HepG2 (cell line): ENCODE data around the gene IQCC. TPM values are rescaled to one million over a fixed set of nuclear protein-coding genes. Genes with fewer than 3 reads are reported as not detected.

ENCODE experiments used
- DR1 ChIP-seq: sonication (generic); formaldehyde crosslinking; IDR thresholded peaks from 2 replicates; pipeline ENCODE4 v1.8.0; 2021; ENCODE audit warnings: mild to moderate bottlenecking, missing genetic modification reagents, inconsistent platforms
- GATAD1 ChIP-seq: IDR thresholded peaks from 2 replicates; pipeline ENCODE4 v1.6.1; 2016; ENCODE audit warnings: missing genetic modification reagents, missing compliant biosample characterization
- KIAA2018 ChIP-seq: sonication (generic); formaldehyde crosslinking; IDR thresholded peaks from 2 replicates; pipeline ENCODE4 v1.5.0; 2020; ENCODE audit warnings: mild to moderate bottlenecking, missing genetic modification reagents, borderline replicate concordance
- RAD51 ChIP-seq: fragments of 450-650 bp; IDR thresholded peaks from 2 replicates; pipeline ENCODE4 v1.6.1; 2016; ENCODE audit warnings: borderline replicate concordance
- SRY ChIP-seq: sonication (generic); formaldehyde crosslinking; IDR thresholded peaks from 2 replicates; pipeline ENCODE4 v1.8.0; 2022; ENCODE audit warnings: mild to moderate bottlenecking, missing genetic modification reagents
- ZBTB42 ChIP-seq: sonication (generic); formaldehyde crosslinking; IDR thresholded peaks from 2 replicates; pipeline ENCODE4 v1.5.0; 2020; ENCODE audit warnings: mild to moderate bottlenecking, missing genetic modification reagents
- ZBTB8A ChIP-seq: sonication (generic); formaldehyde crosslinking; IDR thresholded peaks from 2 replicates; pipeline ENCODE4 v1.4.0; 2020; ENCODE audit warnings: mild to moderate bottlenecking, low read depth, missing genetic modification reagents, borderline replicate concordance
- ZNF12 ChIP-seq: sonication (generic); formaldehyde crosslinking; IDR thresholded peaks from 2 replicates; pipeline ENCODE4 v1.5.0; 2020; ENCODE audit warnings: missing genetic modification reagents
- ZNF326 ChIP-seq: sonication (generic); formaldehyde crosslinking; IDR thresholded peaks from 2 replicates; pipeline ENCODE4 v1.4.0; 2020; ENCODE audit warnings: missing genetic modification reagents, borderline replicate concordance
- ZNF362 ChIP-seq: sonication (generic); formaldehyde crosslinking; IDR thresholded peaks from 2 replicates; pipeline ENCODE4 v1.4.0; 2020; ENCODE audit warnings: missing genetic modification reagents, mild to moderate bottlenecking, borderline replicate concordance
- ZNF569 ChIP-seq: sonication (generic); formaldehyde crosslinking; IDR thresholded peaks from 2 replicates; pipeline ENCODE4 v1.5.0; 2020; ENCODE audit warnings: mild to moderate bottlenecking, missing genetic modification reagents, moderate library complexity, borderline replicate concordance
- polyA plus RNA-seq, 8 experiments: library from polyadenylated mRNA; depleted of rRNA in 3 of 8; stranded (reverse) in 7 of 8; unstranded in 1 of 8; fragments of >200 nt; fragmentation: Illumina TruSeq in 4 of 8; extraction: Trizol in 4 of 8; gene quantifications; 2 replicates each; pipeline versions ENCODE4 v1.2.1 to v1.2.3, GENCODE V29; 2011 to 2016; ENCODE audit warnings: low read depth in 4 of 8, missing spikeins in 1 of 8, mixed read lengths in 1 of 8; ENCODE audit not compliant: insufficient read depth in 1 of 8
- total RNA-seq, 5 experiments: library from RNA; depleted of rRNA; stranded (reverse); fragments of >200 nt; fragmentation: Illumina TruSeq; extraction: Trizol; gene quantifications; 2 replicates each; pipeline ENCODE4 v1.2.3, GENCODE V29; 2016; ENCODE audit warnings: low read depth in 1 of 5
- TF ChIP-seq, protein P1 (sequence below): IDR thresholded peaks from 2 replicates; pipeline ENCODE4 v1.6.1; 2012; ENCODE audit warnings: low read depth, low read length, improper control_type of control experiment
- TF ChIP-seq, protein P2 (sequence below): sonication (generic); formaldehyde crosslinking; IDR thresholded peaks from 2 replicates; pipeline ENCODE4 v1.4.0; 2020; ENCODE audit warnings: low read depth, missing genetic modification reagents

IQCC gene
- total and polyA plus RNA-seq, 2 of the 13 experiments (the other 11 are each of a cell fraction or from before 2014, with no cell fraction given): 1.7 to 3.0 TPM

GRCh38 chr1:32205401-32206370 is at the start of gene IQCC (continued):
- TF ChIP-seq ZBTB8A (CRISPR knock-in tag): no peak
- TF ChIP-seq ZBTB42: no peak
- no peak for TF ChIP-seq DR1
- TF ChIP-seq SRY (CRISPR knock-in tag): peak; percentile 55; the same call in 1 of the 2 replicates
- TF ChIP-seq RAD51: no peak
- no peak for TF ChIP-seq ZNF362 (CRISPR knock-in tag)
- TF ChIP-seq, protein P1, sequence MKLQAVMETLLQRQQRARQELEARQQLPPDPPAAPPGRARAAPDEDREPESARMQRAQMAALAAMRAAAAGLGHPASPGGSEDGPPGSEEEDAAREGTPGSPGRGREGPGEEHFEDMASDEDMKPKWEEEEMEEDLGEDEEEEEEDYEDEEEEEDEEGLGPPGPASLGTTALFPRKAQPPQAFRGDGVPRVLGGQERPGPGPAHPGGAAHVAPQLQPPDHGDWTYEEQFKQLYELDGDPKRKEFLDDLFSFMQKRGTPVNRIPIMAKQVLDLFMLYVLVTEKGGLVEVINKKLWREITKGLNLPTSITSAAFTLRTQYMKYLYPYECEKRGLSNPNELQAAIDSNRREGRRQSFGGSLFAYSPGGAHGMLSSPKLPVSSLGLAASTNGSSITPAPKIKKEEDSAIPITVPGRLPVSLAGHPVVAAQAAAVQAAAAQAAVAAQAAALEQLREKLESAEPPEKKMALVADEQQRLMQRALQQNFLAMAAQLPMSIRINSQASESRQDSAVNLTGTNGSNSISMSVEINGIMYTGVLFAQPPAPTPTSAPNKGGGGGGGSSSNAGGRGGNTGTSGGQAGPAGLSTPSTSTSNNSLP: no peak
- TF ChIP-seq GATAD1 (CRISPR knock-in tag): peak; percentile 95
- TF ChIP-seq ZNF569 (CRISPR knock-in tag): no peak
- TF ChIP-seq KIAA2018 (CRISPR knock-in tag): no peak
- no peak for TF ChIP-seq ZNF326 (CRISPR knock-in tag)
- TF ChIP-seq, protein P2, sequence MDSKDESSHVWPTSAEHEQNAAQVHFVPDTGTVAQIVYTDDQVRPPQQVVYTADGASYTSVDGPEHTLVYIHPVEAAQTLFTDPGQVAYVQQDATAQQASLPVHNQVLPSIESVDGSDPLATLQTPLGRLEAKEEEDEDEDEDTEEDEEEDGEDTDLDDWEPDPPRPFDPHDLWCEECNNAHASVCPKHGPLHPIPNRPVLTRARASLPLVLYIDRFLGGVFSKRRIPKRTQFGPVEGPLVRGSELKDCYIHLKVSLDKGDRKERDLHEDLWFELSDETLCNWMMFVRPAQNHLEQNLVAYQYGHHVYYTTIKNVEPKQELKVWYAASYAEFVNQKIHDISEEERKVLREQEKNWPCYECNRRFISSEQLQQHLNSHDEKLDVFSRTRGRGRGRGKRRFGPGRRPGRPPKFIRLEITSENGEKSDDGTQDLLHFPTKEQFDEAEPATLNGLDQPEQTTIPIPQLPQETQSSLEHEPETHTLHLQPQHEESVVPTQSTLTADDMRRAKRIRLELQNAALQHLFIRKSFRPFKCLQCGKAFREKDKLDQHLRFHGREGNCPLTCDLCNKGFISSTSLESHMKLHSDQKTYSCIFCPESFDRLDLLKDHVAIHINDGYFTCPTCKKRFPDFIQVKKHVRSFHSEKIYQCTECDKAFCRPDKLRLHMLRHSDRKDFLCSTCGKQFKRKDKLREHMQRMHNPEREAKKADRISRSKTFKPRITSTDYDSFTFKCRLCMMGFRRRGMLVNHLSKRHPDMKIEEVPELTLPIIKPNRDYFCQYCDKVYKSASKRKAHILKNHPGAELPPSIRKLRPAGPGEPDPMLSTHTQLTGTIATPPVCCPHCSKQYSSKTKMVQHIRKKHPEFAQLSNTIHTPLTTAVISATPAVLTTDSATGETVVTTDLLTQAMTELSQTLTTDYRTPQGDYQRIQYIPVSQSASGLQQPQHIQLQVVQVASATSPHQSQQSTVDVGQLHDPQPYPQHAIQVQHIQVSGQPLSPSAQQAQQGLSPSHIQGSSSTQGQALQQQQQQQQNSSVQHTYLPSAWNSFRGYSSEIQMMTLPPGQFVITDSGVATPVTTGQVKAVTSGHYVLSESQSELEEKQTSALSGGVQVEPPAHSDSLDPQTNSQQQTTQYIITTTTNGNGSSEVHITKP (CRISPR knock-in tag): no peak
- no peak for TF ChIP-seq ZNF12 (CRISPR knock-in tag)
